Fibroblast of mammary gland (primary cell): ENCODE measurements around the gene RFTN2.
"Not testable (repeated sequence)": the region's sequence is repeated elsewhere in the genome, so short reads cannot be mapped to it uniquely, and the experiment has no call there.

Source experiments
- DNase-seq: peaks from one replicate; pipeline ENCODE4 v3.0.0-alpha.2; 2010; ENCODE audit warnings: low read depth
- H3K4me3 ChIP-seq: 2 replicates; pipeline ENCODE4 v1.5.1; 2011; ENCODE audit warnings: low read depth, mild to moderate bottlenecking, low read length, moderate library complexity; ENCODE audit not compliant: control insufficient read depth
- CTCF ChIP-seq: conservative IDR thresholded peaks from 2 replicates; pipeline ENCODE4 v1.5.1; 2011; ENCODE audit warnings: low read depth, low read length, inconsistent platforms; ENCODE audit not compliant: control insufficient read depth, insufficient read depth

The RFTN2 gene

GRCh38 chr2:197700960-197701359 lies 25.6 kb upstream of the RFTN2 start:
- H3K4me3 ChIP-seq: no peak overlapping the region
- no peak for DNase-seq
- no peak for TF ChIP-seq CTCF

DNA sequence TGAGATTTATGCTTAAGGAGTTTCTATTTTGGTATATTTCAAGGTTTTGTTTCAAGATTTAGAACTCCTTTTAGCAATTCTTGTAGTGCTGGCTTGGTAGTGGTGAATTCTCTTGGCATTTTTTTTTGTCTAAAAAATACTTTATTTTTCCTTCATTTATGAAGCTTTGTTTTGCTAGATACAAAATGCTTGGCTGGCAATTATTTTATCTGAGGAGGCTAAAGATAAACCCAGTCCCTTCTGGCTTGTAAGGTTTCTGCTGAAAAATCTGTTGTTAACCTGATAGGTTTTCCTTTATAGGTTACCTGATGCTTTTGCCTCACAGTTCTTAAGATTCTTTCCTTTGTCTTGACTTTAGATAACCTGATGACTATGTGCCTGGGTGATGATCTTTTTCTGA lies 24.3 kb upstream of the RFTN2 start:
- not testable (repeated sequence) for H3K4me3 ChIP-seq, DNase-seq

DNA sequence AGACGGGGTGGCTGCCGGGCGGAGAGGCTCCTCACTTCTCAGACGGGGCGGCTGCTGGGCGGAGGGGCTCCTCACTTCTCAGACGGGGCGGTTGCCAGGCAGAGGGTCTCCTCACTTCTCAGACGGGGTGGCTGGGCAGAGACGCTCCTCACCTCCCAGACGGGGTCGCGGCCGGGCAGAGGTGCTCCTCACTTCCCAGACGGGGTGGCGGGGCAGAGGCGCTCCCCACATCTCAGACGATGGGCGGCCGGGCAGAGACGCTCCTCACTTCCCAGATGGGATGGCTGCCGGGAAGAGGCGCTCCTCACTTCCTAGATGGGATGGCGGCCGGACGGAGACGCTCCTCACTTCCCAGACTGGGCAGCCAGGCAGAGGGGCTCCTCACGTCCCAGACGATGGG lies 21.2 kb upstream of the RFTN2 start:
- DNase-seq: not testable (repeated sequence)

DNA sequence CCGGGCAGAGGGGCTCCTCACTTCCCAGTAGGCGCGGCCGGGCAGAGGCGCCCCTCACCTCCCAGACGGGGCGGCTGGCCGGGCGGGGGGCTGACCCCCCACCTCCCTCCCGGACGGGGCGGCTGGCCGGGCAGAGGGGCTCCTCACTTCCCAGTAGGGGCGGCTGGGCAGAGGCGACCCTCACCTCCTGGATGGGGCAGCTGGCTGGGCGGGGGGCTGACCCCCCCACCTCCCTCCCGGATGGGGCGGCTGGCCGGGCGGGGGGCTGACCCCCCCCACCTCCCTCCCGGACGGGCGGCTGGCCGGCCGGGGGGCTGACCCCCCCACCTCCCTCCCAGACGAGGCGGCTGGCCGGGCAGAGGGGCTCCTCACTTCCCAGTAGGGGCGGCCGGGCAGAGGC lies 20.6 kb upstream of the RFTN2 start:
- not testable (repeated sequence) for DNase-seq, H3K4me3 ChIP-seq

More for the DNA sequence above, 21.2 kb upstream of the RFTN2 start:
- H3K4me3 ChIP-seq: not testable (repeated sequence)

- DNase-seq, H3K4me3 ChIP-seq: not testable (repeated sequence)
These were observed 19.8 kb upstream of the RFTN2 start for GRCh38 chr2:197695206-197695605.

- no peak overlapping the region for H3K4me3 ChIP-seq
- TF ChIP-seq CTCF: no peak
- DNase-seq: peak; percentile 70
These were observed 2.1 kb upstream of the RFTN2 start for GRCh38 chr2:197677483-197677882.

DNA sequence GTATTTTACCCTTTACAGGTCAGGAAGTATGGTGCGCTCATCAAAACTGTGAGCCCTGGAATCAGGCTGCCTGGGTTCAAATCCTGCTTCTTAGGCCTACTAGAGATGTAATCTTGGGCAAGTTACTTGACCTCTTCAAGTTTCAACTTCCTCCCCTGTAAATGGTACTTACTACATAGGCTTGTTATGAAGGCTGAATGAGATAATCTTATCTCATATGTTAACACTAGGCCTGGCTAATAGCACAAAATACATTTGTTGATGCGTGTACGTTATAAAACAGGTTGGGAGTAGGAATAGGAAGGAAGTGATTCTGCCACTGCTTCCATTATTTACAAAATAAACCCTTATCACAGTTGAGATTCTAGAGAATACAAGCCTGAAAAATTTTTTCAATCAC lies 1.7 kb upstream of the RFTN2 start:
- no peak for TF ChIP-seq CTCF
- no peak overlapping the region for H3K4me3 ChIP-seq
- no peak for DNase-seq

GRCh38 chr2:197675711-197676188 lies 363 bp upstream of the RFTN2 start:
- peak overlapping the region; percentile 61 for H3K4me3 ChIP-seq
- DNase-seq: peak; percentile 73
- TF ChIP-seq CTCF: no peak

DNA sequence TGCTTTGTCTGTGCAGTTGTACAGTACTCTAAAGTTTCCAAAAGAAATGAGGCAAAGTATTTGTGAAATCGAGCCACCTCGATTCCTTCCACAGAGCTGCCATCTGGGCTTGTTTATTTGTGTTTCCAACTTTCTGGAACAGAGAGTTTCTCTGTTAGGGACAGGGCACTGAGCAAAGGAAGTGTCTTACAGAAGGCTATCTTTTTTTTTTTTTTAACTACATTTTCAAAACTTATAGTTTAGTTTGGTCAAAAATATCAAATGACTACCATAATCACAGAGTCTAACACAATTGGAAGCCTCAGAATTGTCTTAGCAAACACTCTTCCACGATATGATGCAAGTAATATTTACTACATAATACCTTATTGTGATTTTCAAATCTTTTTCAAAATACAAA lies 796 bp downstream of the RFTN2 start:
- H3K4me3 ChIP-seq: peak overlapping the region; percentile 61
- no peak for TF ChIP-seq CTCF

More for the DNA sequence above, 796 bp downstream of the RFTN2 start:
- peak; percentile 48 for DNase-seq
